LNCaP clone FGC (cell line): Measurements from ENCODE around the gene NBL1.

Experiments used
- DNase-seq: peaks from one replicate; pipeline ENCODE4 v3.0.0-alpha.2; 2011; ENCODE audit warnings: low read depth
- H3K4me3 ChIP-seq: 2 replicates; pipeline ENCODE4 v1.5.1; 2011; ENCODE audit warnings: mild to moderate bottlenecking, low read depth, low read length, control low read depth
- TF ChIP-seq, protein P1 (sequence below): IDR thresholded peaks from 2 replicates; pipeline ENCODE4 v1.5.1; 2012; ENCODE audit warnings: mild to moderate bottlenecking; ENCODE audit not compliant: control insufficient read depth, insufficient read depth; ENCODE audit errors: extremely low read depth

Gene NBL1

DNA sequence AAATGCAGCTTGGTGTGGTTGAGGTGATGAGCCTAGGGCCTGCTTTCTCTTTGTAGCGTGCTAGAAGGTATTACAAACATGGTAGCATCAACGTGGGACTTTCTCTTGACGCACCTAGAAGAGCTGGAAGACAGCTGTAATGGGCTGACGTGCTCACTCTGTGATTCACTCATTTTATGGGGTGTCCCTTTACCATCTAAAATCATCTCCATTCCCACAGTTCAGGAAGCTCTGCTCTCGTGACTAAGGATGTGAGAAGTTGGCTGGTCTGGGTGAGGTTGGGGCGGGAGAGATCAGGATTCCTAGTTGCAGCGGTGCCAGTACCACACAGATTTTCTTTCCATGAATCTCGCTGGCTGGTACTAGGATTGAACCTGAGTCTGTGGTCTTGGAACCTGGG lies 24.8 kb downstream of the NBL1 start:
- H3K4me3 ChIP-seq: no peak overlapping the region
- TF ChIP-seq, protein P1, sequence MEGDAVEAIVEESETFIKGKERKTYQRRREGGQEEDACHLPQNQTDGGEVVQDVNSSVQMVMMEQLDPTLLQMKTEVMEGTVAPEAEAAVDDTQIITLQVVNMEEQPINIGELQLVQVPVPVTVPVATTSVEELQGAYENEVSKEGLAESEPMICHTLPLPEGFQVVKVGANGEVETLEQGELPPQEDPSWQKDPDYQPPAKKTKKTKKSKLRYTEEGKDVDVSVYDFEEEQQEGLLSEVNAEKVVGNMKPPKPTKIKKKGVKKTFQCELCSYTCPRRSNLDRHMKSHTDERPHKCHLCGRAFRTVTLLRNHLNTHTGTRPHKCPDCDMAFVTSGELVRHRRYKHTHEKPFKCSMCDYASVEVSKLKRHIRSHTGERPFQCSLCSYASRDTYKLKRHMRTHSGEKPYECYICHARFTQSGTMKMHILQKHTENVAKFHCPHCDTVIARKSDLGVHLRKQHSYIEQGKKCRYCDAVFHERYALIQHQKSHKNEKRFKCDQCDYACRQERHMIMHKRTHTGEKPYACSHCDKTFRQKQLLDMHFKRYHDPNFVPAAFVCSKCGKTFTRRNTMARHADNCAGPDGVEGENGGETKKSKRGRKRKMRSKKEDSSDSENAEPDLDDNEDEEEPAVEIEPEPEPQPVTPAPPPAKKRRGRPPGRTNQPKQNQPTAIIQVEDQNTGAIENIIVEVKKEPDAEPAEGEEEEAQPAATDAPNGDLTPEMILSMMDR: no peak
- no peak for DNase-seq

- TF ChIP-seq, protein P1: no peak
- DNase-seq: no peak
- H3K4me3 ChIP-seq: no peak overlapping the region
Observed at GRCh38 chr1:19670787-19671186, 26.7 kb downstream of the NBL1 start.

DNA sequence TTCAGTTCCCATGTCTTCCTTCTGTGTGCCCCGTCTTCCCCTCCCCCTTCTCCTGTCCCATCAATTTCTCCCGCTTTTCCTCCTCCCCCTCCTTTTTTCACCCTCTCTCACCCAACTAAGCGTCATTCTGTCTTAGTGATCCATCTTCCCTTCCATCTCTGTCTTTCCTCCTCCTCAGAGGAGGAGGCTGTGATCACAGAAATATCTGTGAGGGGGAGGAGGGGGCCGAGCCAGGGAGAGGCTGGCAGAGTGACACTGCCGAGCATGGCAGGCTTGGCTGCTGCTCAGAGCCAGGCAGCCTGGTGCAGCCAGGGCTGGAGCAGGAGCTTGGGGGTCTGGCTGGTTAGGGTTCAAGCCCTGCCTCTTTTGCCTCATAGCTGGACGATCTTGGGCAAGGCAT lies 28.1 kb downstream of the NBL1 start:
- TF ChIP-seq, protein P1: no peak
- no peak for DNase-seq
- no peak overlapping the region for H3K4me3 ChIP-seq

DNA sequence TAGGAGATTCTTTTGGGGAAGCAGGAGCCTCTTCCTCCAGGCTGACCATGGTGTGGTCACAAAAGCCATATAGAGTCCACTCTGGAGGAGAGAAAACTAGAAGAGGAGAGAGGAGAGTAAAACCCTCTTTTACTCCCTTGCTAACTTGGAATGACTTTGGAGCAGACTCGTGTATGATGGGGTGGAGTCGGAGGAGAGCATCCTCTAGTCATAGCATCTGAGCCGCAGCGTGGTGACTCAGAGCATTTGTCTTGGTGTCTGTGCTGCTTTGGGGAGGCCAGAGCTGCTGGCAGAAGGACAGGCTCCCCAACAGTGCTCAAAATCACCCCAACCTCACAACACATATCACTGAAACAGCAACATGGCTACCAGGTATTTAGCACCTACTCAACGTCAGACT lies 31.7 kb downstream of the NBL1 start:
- TF ChIP-seq, protein P1: no peak
- H3K4me3 ChIP-seq: no peak overlapping the region
- no peak for DNase-seq

DNA sequence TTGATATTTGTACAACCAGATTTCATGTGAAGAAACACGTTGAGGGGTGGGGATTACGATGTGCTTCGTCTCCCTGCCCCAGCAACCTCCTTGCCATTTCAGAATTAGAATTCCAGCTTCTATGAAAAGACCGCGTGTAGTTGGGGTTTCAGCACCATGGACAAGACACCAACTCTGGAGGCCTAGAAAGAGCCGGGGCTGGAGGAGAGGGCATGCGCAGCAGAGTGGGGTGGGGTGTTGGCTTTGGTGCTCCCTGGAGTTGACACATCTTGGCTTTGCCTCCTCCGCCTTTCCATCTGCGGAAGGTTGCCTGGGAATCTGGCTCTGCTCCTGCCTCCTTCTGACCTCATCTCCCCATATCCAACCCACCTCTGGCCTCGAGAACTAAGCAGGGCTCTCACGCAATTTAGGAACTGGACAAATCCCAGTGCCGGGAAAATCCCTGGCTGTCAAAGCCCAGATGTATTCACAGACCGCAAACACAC lies 32.4 kb downstream of the NBL1 start:
- TF ChIP-seq, protein P1: no peak
- DNase-seq: no peak
- no peak overlapping the region for H3K4me3 ChIP-seq

DNA sequence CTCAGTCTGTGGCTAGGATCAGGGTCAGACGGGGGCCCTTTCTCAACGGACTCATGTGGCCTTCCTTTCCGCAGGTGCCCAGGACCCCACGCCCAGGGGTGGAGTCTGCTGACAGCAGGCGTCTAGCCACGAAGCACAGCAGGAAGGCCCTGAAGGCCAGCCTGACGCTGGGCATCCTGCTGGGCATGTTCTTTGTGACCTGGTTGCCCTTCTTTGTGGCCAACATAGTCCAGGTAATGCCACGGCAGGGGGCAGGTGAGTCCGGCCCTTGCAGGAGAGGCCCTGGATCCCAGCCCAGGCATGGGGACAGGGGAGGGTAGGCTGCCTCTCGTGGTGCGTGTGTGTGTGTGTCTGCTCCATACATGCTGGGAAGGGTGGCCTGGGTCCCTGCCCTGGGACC lies 34.4 kb downstream of the NBL1 start:
- H3K4me3 ChIP-seq: no peak overlapping the region
- DNase-seq: no peak
- TF ChIP-seq, protein P1: no peak

DNA sequence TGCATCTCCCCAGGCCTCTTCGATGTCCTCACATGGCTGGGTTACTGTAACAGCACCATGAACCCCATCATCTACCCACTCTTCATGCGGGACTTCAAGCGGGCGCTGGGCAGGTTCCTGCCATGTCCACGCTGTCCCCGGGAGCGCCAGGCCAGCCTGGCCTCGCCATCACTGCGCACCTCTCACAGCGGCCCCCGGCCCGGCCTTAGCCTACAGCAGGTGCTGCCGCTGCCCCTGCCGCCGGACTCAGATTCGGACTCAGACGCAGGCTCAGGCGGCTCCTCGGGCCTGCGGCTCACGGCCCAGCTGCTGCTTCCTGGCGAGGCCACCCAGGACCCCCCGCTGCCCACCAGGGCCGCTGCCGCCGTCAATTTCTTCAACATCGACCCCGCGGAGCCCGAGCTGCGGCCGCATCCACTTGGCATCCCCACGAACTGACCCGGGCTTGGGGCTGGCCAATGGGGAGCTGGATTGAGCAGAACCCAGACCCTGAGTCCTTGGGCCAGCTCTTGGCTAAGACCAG lies 34.9 kb downstream of the NBL1 start:
- TF ChIP-seq, protein P1: no peak
- no peak for DNase-seq
- no peak overlapping the region for H3K4me3 ChIP-seq
